GM19463 (cell line): ENCODE measurements around the gene LCN15.
A peak's percentile ranks its signal among the peaks of the same experiment; 100 is the strongest.
"Not testable (repeated sequence)": the region's sequence is repeated elsewhere in the genome, so short reads cannot be mapped to it uniquely, and the experiment has no call there.

ENCODE experiments used
- ATAC-seq: cut with Tn5 transposase; IDR thresholded peaks from one replicate; pipeline ENCODE4 v1.9.1; 2021; ENCODE audit warnings: mild to moderate bottlenecking, moderate library complexity; ENCODE audit not compliant: unreplicated experiment

LCN15 gene

GRCh38 chr9:136794281-136794999 lies 30.1 kb upstream of the LCN15 start:
- no peak for ATAC-seq

- ATAC-seq, result no peak
Measured at GRCh38 chr9:136793086-136793946, 29.0 kb upstream of the LCN15 start.

GRCh38 chr9:136792321-136793085 lies 28.2 kb upstream of the LCN15 start:
- no peak for ATAC-seq

GRCh38 chr9:136791516-136792276 lies 27.4 kb upstream of the LCN15 start:
- no peak for ATAC-seq

GRCh38 chr9:136790640-136791515 lies 26.6 kb upstream of the LCN15 start, which contains the start of gene TMEM141:
Gene TMEM141, plus strand, starts transcription at chr9:136791344. Its CDS starts 27 bp downstream, at chr9:136791371.
- peak; percentile 82 for ATAC-seq

- no peak for ATAC-seq
Measured at GRCh38 chr9:136789523-136789937, 25.2 kb upstream of the LCN15 start.

GRCh38 chr9:136788644-136789522 lies 24.6 kb upstream of the LCN15 start:
- not testable (repeated sequence) for ATAC-seq

GRCh38 chr9:136787690-136788400 lies 23.5 kb upstream of the LCN15 start:
- no peak for ATAC-seq

- ATAC-seq, result not testable (repeated sequence)
Measured at GRCh38 chr9:136786983-136787382, 22.7 kb upstream of the LCN15 start.

GRCh38 chr9:136786451-136786850 lies 22.1 kb upstream of the LCN15 start:
- no peak for ATAC-seq

GRCh38 chr9:136785565-136786355 lies 21.4 kb upstream of the LCN15 start:
- not testable (repeated sequence) for ATAC-seq

GRCh38 chr9:136784997-136785361 lies 20.7 kb upstream of the LCN15 start:
- ATAC-seq, result no peak

GRCh38 chr9:136784249-136784996 lies 20.1 kb upstream of the LCN15 start:
- ATAC-seq, result no peak

- no peak for ATAC-seq
Measured at GRCh38 chr9:136782452-136782851, 18.1 kb upstream of the LCN15 start.

GRCh38 chr9:136779808-136780207 lies 15.5 kb upstream of the LCN15 start:
- ATAC-seq, result no peak

GRCh38 chr9:136777359-136777758 lies 13.0 kb upstream of the LCN15 start:
- no peak for ATAC-seq
